GM21423 (cell line): ENCODE results near the gene BIRC2.
"Not testable (repeated sequence)": the region's sequence is repeated elsewhere in the genome, so short reads cannot be mapped to it uniquely, and the experiment has no call there.

ENCODE experiments used
- ATAC-seq: cut with Tn5 transposase; IDR thresholded peaks from one replicate; pipeline ENCODE4 v1.9.1; 2021; ENCODE audit warnings: mild to moderate bottlenecking, moderate library complexity; ENCODE audit not compliant: unreplicated experiment

BIRC2 gene

GRCh38 chr11:102346748-102347461 lies at the start of gene BIRC2:
BIRC2 (plus strand) TSS chr11:102347214; CDS start chr11:102349855, 2,641 bp downstream.
- ATAC-seq, result peak; percentile 88

GRCh38 chr11:102300837-102301236 lies 46.2 kb upstream of the BIRC2 start:
- ATAC-seq, result not testable (repeated sequence)

DNA sequence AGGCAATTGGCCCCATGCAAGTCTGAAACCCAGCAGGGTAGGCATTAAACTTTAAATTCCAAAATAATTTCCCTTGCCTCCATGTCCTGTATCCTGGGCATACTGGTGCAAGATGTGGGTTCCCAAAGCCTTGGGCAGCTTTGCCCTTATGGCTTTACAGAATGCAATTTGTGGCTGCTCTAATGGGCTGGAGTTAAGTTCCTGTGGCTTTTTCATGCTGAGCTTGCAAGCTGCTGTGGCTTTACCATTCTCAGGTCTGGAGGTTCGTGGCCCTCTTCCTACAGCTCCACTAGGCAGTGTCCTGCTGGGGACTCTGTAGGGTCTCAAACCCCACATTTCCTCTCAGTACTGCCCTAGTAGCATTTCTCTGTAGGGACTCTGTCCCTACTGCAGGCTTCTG lies 44.8 kb upstream of the BIRC2 start:
- ATAC-seq, result no peak

GRCh38 chr11:102304686-102305085 lies 42.3 kb upstream of the BIRC2 start:
- ATAC-seq, result no peak

DNA sequence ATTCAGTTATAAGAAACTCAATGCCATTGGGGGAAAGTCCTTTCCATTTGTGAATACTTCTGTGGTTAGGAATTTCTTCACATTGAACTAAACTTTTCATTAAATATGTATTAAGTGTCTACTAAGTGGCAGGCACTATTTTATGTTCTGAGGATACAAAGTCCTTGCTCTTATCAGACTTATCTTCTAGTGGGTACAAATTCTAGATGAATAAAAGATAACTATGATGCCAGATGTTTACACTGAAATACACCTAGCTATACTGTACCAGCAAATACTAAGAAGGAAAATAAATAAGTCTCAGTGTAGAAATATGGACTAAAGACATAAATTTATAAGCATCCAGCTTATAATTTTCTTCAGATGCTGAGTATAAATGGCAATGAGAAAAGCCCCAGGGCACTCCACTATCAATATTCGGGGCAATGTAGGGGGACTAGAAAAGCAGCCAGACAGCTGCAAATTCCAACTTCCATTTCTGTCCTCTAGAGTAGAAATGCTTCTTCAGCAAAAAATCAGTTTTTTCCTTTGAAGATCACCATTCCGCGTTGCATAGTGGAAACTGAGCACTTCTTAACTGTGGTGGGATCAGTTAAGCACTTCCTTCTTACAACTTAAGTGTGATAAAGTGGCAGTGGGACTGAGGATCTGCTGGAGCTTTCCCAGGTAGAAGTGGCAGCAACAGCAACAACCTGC lies 41.5 kb upstream of the BIRC2 start:
- no peak for ATAC-seq

GRCh38 chr11:102306048-102306597 lies 40.9 kb upstream of the BIRC2 start:
- ATAC-seq, result no peak

GRCh38 chr11:102306817-102307726 lies 39.9 kb upstream of the BIRC2 start:
- no peak for ATAC-seq

- no peak for ATAC-seq
Measured at GRCh38 chr11:102307727-102308038, 39.3 kb upstream of the BIRC2 start.

DNA sequence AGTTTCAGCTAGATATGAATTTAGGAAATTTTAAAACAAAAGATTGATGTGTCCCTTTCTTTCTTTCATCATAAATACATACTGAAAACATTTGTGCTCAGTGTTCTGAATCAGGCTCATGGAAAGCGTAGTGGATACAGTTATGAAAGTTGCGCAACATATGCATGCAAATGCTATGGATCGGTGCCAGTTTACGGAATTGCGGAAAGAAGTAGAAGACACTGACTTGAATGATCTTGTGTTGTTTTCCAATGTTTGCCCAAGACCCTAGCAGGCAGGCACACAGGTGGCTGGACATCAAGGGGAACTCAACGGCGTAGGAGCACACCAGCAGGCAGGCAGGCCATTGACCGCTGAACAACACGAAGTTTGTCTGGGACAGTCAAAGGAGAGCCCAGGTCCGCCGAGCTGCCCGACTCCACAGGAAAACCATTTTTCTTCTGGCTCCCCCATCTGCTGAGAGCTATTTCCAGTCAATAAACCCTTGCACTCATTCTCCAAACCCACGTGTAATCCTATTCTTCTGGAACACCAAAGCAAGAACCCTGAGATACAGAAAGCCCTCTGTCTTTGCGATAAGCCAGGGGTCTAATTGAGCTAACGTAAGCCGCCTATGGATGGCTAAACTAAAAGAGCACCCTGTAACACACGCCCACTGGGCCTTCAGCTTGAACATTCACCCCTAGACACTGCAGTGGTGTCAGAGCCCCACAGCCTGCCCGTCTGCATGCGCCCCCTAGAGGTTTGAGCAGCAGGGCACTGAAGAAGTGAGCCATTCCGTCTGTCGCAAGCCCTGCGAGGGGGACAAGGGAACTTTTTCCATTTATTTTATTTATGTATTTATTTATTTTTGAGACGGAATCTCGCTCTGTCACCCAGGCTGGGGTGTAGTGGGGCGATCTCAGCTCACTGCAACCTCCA lies 37.1 kb upstream of the BIRC2 start:
- ATAC-seq, result no peak

DNA sequence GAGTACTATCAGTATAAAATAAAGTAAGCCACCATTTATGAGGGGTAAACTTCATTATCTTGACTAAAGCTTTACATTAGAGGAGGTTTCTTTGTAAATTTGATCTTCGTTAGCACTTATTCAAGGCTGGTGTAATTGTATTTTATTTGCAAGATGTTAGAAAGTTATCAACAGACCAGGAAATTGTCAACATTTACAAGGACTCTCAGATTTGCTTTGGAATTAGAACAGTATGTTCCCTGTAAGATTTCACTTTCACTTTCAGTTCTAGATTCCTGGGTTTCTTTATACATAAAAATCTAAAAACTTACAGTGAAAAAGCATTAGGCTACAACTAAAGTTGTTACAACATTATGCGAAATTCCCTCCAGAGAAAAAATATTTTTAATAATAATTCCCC lies 34.3 kb upstream of the BIRC2 start:
- no peak for ATAC-seq

GRCh38 chr11:102313238-102313940 lies 33.6 kb upstream of the BIRC2 start:
- no peak for ATAC-seq

DNA sequence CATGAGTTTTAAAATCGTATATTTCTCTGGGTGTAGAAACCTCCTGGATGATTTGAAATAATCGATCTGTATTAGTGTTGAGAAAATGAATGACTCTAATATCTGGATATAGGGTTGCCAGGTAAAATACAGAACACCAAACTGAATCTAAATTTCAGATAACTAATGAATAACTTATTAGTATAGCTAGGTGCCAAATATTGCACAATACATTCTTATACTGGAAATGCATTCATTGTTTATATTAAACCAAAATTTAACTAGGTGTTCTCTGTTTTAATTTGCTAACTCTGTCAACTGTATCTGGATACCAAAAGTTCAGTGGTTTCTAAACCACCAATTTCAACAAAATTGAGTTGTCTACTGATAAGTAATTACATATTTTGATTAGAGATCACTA lies 32.2 kb upstream of the BIRC2 start:
- ATAC-seq, result no peak

- ATAC-seq, result no peak
Measured at GRCh38 chr11:102316346-102316904, 30.6 kb upstream of the BIRC2 start.

- ATAC-seq, result peak; percentile 83
Measured at GRCh38 chr11:102317099-102317767, 29.8 kb upstream of the BIRC2 start, which contains the start of gene BIRC3. BIRC3 (plus strand) TSS chr11:102317484; CDS start chr11:102324510, 7,026 bp downstream.

- ATAC-seq, result no peak
Measured at GRCh38 chr11:102317768-102318103, 29.3 kb upstream of the BIRC2 start.

GRCh38 chr11:102318469-102318868 lies 28.5 kb upstream of the BIRC2 start:
- no peak for ATAC-seq

DNA sequence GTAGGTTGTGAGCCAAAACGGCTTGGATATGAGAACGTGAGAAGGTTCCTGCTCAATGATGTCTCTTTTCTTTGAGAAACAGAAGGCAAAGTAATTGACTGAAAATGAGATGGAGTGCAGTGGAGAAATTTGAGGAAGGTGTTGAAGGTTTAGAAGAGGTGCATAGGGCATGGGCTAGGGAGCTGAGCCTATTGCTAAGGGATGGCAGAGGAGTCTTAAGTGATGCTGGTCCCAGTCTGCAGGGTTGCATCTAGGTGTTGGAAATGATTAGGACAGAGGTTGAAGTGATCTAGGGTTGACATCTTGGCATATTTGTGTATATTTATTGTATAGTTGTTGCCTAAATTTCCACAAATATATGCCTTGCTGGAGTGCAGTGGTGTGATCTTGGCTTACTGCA lies 27.5 kb upstream of the BIRC2 start:
- ATAC-seq, result no peak

DNA sequence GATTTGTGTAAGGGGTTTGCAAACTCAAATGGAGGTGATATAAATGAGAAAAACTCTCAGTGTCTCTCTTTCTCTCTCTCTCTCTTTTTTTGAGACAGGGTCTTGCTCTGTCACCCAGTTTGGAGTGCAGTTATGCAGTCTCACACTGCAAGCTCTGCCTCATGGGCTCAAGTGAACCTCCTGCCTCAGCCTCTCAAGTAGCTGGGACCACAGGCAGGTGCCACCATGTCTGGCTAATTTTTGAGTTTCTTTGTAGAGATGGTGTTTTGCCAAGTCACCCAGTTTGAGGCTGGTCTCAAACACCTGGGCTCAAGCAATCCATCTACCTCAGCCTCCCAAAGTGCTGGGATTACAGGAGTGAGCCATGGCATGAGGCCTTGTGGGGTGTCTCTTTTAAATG lies 26.8 kb upstream of the BIRC2 start:
- ATAC-seq, result no peak

GRCh38 chr11:102320679-102321078 lies 26.3 kb upstream of the BIRC2 start:
- no peak for ATAC-seq
